ENCODE results near the gene SPHKAP.

The SPHKAP gene

DNA sequence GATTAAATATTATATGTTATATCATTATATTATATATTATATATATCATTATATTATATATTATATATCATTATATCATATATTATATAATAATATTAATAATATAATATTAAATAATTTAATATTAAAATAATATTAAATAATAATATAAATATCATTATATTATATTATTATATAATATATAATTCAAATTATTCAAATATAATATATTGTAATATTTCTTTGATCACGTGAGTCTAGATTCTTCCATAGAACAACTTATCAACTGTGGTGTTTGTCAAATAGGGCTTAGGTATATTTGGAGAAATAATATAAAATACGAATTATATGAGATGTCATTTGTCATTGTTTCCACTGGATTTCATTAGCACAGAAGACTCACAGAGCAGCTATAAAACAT lies 77.3 kb downstream of the SPHKAP start:
- Histone ChIP-seq H3K9me3 (no peaks in the 10 kb centered on the region), H3K4me3 (ENCODE audit: low read depth, low read length) (no peak overlapping the region), H3K4me1 (no peaks in the 10 kb centered on the region), H3K36me3 (no peaks in the 10 kb centered on the region), H3K27me3 (no peaks in the 10 kb centered on the region)
- no peak for DNase-seq
- TF ChIP-seq, protein P1, sequence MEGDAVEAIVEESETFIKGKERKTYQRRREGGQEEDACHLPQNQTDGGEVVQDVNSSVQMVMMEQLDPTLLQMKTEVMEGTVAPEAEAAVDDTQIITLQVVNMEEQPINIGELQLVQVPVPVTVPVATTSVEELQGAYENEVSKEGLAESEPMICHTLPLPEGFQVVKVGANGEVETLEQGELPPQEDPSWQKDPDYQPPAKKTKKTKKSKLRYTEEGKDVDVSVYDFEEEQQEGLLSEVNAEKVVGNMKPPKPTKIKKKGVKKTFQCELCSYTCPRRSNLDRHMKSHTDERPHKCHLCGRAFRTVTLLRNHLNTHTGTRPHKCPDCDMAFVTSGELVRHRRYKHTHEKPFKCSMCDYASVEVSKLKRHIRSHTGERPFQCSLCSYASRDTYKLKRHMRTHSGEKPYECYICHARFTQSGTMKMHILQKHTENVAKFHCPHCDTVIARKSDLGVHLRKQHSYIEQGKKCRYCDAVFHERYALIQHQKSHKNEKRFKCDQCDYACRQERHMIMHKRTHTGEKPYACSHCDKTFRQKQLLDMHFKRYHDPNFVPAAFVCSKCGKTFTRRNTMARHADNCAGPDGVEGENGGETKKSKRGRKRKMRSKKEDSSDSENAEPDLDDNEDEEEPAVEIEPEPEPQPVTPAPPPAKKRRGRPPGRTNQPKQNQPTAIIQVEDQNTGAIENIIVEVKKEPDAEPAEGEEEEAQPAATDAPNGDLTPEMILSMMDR (IDR thresholded peaks at IDR 0.05; ENCODE audit: low read depth, low read length) = no peak

DNA sequence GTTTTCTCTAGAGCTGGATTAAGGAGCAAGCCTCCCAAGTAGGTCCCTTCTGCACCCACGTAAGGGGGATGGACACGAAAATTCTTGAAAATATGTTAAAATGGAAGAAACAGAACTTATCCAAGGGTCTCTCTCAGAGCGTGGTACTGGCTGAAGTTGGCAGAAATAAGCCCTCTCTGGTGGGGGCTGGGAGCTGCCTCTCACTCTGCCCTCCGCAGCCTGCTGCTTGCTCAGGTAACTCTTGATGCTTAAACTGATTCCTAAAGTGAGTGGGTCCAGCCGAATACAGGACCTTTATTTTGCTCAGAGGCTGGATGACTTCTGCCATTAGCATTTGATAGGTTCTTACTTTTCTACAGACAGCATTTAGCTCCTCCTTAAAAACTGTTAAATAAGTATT lies 78.1 kb downstream of the SPHKAP start:
- no peak for DNase-seq
- Histone ChIP-seq H3K27me3 (no peaks in the 10 kb centered on the region), H3K4me3 (ENCODE audit: low read depth, low read length) (no peak overlapping the region), H3K36me3 (no peaks in the 10 kb centered on the region), H3K4me1 (no peaks in the 10 kb centered on the region), H3K9me3 (no peaks in the 10 kb centered on the region)
- TF ChIP-seq, protein P1 (IDR thresholded peaks at IDR 0.05; ENCODE audit: low read depth, low read length) = no peak

DNA sequence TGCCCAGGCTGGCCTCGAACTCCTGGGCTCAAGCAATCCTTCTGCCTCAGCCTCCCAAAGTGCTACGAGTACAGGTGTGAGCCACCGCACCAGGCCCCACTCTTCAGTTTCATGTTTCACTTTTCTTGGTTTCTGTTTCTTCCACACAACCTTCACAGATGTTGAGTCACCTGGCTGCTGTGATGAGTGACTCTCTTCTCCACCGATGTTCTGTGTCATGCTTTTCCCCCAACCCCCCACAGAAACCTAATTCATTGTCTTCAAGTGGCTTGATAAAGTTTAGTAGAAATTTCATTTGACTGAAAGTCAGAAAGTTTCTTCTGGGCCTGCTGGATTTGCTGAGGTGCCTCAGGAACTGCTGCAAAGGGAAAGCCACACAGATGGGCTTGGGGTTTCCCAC lies 78.5 kb downstream of the SPHKAP start:
- no peaks in the 10 kb centered on the region for H3K4me1 ChIP-seq
- no peaks in the 10 kb centered on the region for H3K9me3 ChIP-seq
- TF ChIP-seq, protein P1 (IDR thresholded peaks at IDR 0.05; ENCODE audit: low read depth, low read length) = no peak
- H3K27me3 ChIP-seq = no peaks in the 10 kb centered on the region
- H3K4me3 ChIP-seq (ENCODE audit: low read depth, low read length) = no peak overlapping the region
- H3K36me3 ChIP-seq = no peaks in the 10 kb centered on the region
- no peak for DNase-seq

DNA sequence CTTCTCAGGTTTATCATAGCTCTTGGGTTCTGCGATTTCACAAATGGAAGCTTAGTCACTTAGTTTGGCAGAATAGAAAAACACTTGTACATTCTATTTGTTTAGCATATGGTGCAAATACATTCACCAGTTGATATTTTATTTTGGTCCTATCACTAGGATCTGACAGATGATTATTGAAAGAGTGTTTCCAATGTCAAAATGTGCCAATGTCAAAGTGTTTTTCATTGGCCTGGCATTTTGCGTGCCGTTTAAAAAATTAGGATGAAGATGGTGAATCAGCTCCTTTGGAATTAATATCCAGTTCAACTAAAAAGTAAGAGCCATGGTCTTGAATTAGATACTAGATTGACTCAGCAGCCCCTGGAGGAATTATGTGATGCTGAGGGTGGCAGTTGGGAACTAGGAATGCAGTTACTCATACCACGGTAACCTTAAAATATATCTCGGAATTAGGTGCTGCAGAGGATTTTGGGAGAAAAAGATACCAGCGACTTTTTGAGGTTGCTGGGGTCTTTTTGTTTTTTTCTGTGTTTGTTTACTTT lies 87.0 kb downstream of the SPHKAP start:
- TF ChIP-seq, protein P1 (IDR thresholded peaks at IDR 0.05; ENCODE audit: low read depth, low read length) = no peak
- no peak for DNase-seq
- Histone ChIP-seq H3K9me3 (no peaks in the 10 kb centered on the region), H3K36me3 (no peaks in the 10 kb centered on the region), H3K27me3 (no peaks in the 10 kb centered on the region), H3K4me3 (ENCODE audit: low read depth, low read length) (no peak overlapping the region), H3K4me1 (no peaks in the 10 kb centered on the region)

DNA sequence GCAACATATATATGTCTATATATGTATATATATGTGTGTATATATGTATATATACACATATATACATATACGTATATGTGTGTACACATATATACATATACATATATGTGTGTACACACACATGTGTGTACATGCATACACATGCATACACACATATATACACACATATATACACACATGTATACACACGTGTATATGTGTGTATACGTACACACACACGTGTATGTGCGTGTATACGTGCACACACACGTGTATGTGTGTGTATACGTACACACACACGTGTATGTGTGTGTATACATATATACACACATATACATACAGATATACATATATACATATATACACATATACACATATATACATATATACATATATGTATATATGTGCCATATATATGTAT lies 89.4 kb downstream of the SPHKAP start:
- H3K4me1 ChIP-seq = no peaks in the 10 kb centered on the region
- H3K9me3 ChIP-seq = no peaks in the 10 kb centered on the region
- H3K4me3 ChIP-seq (ENCODE audit: low read depth, low read length) = no peak overlapping the region
- no peak for DNase-seq
- TF ChIP-seq, protein P1 (IDR thresholded peaks at IDR 0.05; ENCODE audit: low read depth, low read length) = no peak
- H3K36me3 ChIP-seq = no peaks in the 10 kb centered on the region
- no peaks in the 10 kb centered on the region for H3K27me3 ChIP-seq

DNA sequence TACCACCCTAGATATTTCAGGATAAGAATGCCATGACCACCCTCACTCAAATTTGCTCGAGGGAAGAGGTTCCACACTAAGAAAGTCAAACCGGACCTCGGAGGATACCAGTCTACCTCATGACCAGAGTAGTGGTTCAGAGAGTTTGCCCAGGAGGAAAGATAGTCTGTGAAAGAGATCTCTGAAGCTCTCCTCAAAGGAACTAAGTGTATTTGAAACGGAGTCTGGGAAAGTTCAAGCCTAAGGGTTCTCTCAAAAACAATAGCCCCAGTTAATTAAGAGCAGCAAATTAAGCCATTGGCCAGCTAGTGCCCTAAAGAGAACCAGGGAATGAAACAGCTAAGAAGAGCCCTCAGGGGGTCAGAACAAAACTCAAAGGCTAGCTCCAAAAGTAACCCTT lies 94.9 kb downstream of the SPHKAP start:
- no peak for DNase-seq
- Histone ChIP-seq H3K4me3 (ENCODE audit: low read depth, low read length) (no peak overlapping the region), H3K9me3 (no peaks in the 10 kb centered on the region; the same call in 1 of the 2 replicates), H3K27me3 (no peaks in the 10 kb centered on the region), H3K4me1 (no peaks in the 10 kb centered on the region), H3K36me3 (no peaks in the 10 kb centered on the region)
- TF ChIP-seq, protein P1 (IDR thresholded peaks at IDR 0.05; ENCODE audit: low read depth, low read length) = no peak

Measured in BE2C (cell line).